GM04504 (cell line): ENCODE measurements around the gene PIP4K2B.

ENCODE experiments used
- DNase-seq: peaks from one replicate; pipeline ENCODE4 v3.0.0-alpha.2; 2012; ENCODE audit warnings: low read depth

Gene PIP4K2B

GRCh38 chr17:38779965-38780752 is 19.2 kb downstream of the PIP4K2B start:
- no peak for DNase-seq

- DNase-seq: no peak
Observed at GRCh38 chr17:38777641-38778250, 21.6 kb downstream of the PIP4K2B start.

- no peak for DNase-seq
Observed at GRCh38 chr17:38773258-38773657, 26.1 kb downstream of the PIP4K2B start.

- DNase-seq: no peak
Observed at GRCh38 chr17:38768417-38768816, 30.9 kb downstream of the PIP4K2B start.

GRCh38 chr17:38766341-38766740 is 33.0 kb downstream of the PIP4K2B start:
- no peak for DNase-seq

- DNase-seq: no peak
Observed at GRCh38 chr17:38762231-38762630, 37.1 kb downstream of the PIP4K2B start.

- DNase-seq: no peak
Observed at GRCh38 chr17:38761612-38762011, 37.7 kb downstream of the PIP4K2B start.

- DNase-seq: no peak
Observed at GRCh38 chr17:38753071-38753506, 46.3 kb downstream of the PIP4K2B start.

- DNase-seq: peak; percentile 100
Observed at GRCh38 chr17:38752308-38753070, 46.9 kb downstream of the PIP4K2B start, which contains the start of gene PSMB3. PSMB3 (plus strand) TSS chr17:38752741; CDS start chr17:38752827, 86 bp downstream.

GRCh38 chr17:38751808-38752307 is 47.5 kb downstream of the PIP4K2B start:
- no peak for DNase-seq

GRCh38 chr17:38751144-38751807 is 48.1 kb downstream of the PIP4K2B start:
- no peak for DNase-seq

GRCh38 chr17:38750312-38751121 is 48.8 kb downstream of the PIP4K2B start:
- DNase-seq: no peak

GRCh38 chr17:38750044-38750311 is 49.4 kb downstream of the PIP4K2B start:
- no peak for DNase-seq

GRCh38 chr17:38749223-38750043 is 49.9 kb downstream of the PIP4K2B start:
- no peak for DNase-seq

GRCh38 chr17:38748892-38749222 is 50.5 kb downstream of the PIP4K2B start:
- DNase-seq: no peak

GRCh38 chr17:38748149-38748891 is 51.0 kb downstream of the PIP4K2B start, which contains the start of gene PCGF2:
PCGF2 (minus strand) TSS chr17:38748336; CDS start chr17:38740402, 7,934 bp downstream.
- DNase-seq: peak; percentile 70

- DNase-seq: no peak
Observed at GRCh38 chr17:38747463-38748148, 51.8 kb downstream of the PIP4K2B start.

- DNase-seq: no peak
Observed at GRCh38 chr17:38746849-38747462, 52.4 kb downstream of the PIP4K2B start.
